HG03439 (cell line): ENCODE data around the gene CHST13.

Source experiments
- ATAC-seq: cut with Tn5 transposase; IDR thresholded peaks from one replicate; pipeline ENCODE4 v1.9.1; 2021; ENCODE audit warnings: mild to moderate bottlenecking, moderate library complexity; ENCODE audit not compliant: unreplicated experiment

CHST13 gene, protein sequence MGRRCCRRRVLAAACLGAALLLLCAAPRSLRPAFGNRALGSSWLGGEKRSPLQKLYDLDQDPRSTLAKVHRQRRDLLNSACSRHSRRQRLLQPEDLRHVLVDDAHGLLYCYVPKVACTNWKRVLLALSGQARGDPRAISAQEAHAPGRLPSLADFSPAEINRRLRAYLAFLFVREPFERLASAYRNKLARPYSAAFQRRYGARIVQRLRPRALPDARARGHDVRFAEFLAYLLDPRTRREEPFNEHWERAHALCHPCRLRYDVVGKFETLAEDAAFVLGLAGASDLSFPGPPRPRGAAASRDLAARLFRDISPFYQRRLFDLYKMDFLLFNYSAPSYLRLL

DNA sequence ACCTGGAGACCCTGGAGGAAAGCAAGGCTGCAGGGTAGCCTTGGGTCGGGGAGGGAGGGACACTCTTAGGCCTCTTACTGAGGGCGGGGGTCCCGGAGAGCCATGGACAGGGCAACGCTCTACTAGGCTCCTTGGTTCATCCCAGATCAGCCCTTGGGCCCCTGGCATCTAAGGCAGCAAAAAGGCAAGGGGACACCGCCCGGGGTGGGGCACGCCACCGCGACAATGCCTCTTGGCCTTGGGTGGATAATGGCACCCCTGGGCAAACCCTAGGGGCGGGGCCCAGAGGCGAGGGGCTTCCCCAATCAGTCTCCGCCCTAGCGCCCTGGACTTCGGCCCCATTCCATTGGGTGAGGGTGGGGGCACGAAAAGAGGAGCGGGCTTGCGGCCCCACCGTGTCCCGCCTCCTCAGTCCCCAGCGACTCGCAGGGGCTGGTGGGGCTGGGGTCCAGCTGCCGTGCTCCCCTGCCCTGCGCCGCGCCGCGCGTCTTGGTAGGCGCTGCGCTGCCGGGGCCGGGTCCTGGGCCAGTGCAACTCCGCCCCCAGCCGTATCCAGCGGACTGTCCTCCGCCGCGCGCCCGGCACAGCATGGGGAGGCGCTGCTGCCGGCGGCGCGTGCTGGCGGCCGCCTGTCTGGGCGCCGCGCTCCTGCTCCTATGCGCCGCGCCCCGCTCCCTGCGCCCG, at the start of gene CHST13:
Gene CHST13 (plus strand): TSS at position 411 of the 684 bp plus-strand sequence. CDS start 178 bp downstream, at position 589.
- ATAC-seq, result no peak

DNA sequence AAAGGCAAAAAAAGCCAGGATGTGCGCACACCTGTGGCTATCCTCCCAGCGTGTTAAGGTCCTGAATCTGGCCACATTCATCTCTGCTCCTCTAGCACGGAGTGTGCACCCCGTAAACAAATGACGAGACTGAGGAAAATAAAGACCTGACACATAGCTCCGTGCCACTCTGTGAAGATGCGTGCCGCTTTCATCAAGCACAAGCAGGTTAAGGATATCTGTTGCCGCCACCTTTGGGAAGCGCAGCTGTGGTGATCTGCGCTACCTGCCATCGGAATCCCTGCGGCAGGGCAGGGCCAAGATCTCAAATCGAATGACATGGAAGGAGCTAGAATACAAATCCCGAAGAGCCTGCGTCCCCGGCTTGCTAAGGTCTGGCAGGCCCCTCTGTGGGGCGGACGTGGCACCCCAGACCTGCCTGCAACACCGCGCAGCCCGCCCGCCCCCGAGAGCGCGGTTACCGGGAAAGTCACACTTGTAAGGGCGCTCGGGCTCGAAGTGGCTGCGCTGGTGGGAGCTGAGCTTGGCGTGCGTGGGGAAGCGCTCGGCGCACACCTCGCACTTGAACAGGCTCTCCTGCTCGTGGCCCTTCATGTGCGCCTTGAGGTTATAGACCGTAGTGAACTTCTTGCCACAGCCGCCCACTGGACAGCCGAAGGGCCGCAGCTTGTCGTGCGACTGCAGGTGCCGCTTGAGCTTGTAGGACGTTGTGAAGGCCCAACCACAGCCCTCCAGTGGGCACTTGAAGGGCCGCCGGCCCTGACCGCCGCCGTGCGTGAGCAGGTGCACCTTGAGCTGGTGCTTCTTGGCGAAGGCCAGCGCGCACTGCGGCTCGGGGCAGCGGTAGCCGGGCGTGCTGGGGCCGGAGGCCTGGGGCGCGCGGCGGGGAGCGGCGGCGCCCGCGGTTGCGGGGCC, 49.2 kb upstream of the CHST13 start:
- peak; percentile 29 for ATAC-seq

DNA sequence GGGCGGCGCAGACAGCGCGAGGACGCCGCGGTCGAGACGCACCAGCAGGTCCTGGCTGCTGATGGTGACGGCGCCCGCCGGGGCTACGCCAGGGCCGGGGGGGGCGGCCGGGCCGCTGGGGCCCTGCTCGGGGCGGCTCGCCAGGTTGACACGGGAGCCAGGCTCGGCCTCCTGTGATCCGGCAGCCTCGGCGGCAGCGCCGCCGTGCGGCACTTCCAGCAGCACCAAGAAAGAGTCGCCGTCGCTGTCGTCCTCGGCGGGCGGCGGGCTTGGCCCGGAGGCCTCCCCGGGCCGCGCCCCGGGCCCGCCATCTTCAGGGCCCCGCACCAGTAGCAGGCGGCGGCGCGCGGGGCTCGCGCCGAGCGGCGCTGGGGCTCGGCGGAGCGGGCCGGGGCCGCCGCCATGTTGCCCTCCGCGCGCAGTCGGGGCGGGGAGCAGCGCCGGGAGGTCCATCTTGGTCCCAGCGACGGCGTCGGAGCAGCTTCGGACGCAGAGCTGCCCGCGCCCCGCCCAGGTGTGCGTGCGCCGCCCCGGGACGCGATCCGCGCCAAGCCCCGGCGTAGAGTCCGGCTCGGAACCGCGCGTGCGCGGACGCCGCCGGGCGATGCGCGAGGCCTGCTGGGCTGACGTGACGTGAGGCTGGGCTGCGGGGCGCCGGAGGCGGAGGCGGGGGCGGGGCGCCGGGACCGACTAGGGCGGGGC, 48.4 kb upstream of the CHST13 start, which contains the start of gene ZXDC:
Gene ZXDC (minus strand): TSS at position 479 of the 702 bp plus-strand sequence. CDS start 26 bp downstream, at position 453.
- peak; percentile 84 for ATAC-seq

DNA sequence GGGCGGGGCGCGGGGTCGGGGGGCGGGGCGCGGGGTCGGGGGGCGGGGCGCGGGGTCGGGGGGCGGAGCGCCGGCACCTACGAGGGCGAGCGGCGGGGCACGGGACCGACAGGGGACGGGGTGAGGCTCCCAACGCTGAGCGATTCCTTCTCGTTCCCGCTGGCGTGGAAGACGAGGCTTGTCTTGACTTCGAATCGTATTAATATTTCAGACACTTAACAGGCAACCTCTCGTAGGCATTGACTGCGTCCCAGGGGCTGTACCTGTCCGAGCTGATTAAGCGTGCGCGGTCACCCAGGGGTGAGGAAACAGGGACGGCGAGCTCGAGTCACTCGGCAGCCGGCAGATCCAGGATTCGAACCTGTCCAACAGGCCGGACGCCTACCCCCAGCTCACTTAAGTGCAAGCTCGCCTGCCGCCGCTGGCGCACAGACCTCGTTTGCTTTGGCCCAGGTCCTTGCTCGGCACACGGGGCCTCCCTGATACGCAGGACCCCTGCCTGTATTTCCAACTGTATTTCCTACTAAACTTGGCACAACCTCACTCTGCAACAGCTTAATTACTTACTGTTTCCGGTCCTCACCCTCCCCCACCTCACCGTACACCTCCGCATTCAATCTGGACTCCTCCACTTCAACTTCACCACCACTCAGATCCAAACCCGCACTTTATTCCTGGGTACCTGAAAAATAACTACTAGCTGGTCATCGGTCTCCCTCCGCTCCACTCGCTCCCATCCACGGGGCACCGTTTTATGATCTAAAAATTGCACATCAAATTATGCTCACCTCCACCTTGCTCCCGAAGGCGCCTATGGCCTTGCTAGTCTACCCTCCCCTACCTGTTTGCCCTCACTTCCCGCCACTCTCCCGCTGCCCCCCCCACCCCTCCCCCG, 47.5 kb upstream of the CHST13 start:
- ATAC-seq, result peak; percentile 25

DNA sequence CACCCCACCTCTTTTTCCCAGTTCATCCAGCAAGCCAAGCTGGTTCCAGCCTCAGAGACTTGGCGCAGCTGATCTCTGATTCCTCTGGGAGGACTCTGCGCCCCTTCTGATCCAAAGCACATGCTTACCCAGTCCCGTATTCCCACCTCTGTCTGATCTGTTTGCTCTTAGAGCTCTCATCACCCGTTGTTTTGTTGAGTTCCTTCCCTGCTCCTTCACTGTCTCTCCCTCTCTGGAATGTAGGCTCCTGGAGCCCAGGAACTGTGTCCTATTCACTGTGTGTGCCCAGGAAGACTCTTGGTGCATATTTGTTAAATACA, 46.9 kb upstream of the CHST13 start:
- no peak for ATAC-seq

DNA sequence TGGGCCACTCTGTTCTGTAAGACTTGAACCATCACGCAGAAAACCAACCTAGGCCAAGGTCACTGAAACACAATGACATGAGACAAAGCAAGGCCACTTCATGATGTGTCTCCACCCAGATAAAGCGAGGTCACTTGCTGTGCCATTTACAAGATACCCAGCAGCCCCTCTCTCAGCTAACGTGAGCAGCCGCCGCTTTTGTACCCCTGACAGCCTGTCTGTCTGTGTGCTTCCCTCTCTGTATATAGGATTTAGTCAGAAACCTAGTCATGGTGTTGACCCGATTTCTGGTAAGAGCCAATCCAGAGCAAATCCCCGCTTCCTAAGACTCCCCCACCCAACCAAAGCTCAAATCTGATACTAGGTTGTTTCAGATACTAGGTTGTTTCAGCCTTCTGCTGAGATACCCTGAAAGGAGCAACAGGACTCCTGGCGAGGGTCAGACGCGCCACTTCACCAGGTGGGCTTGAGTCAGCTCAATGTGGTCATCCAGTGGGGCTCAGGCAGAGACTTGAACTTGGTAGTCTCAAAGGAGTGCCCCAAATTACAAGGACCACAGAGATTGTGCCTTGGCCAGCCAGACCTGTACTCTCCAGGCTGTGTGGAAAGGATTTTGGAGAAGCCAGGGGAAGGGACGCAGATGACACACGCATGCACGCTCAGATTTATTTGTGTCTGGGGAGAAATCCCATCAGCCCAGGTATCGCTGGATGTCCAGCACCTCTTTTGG, 45.2 kb upstream of the CHST13 start:
- ATAC-seq, result no peak

DNA sequence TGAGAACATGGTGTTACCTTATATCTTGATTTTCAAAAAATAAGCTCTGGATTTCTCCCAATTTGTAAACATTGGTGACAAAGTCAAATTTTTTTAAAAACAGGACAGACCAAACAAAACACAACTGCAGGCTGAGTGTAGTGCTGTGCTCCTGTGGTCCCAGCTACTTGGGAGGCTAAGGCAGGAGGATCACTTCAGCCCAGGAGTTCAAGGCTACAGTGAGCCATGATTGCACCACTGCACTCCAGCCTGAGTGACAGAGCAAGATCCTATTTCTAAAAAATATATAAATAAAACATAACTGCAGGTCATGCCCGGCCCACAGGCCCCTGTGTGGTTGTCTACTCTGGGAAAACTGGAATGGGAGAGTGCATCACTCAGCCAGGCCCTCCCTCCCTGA, 44.3 kb upstream of the CHST13 start:
- no peak for ATAC-seq

DNA sequence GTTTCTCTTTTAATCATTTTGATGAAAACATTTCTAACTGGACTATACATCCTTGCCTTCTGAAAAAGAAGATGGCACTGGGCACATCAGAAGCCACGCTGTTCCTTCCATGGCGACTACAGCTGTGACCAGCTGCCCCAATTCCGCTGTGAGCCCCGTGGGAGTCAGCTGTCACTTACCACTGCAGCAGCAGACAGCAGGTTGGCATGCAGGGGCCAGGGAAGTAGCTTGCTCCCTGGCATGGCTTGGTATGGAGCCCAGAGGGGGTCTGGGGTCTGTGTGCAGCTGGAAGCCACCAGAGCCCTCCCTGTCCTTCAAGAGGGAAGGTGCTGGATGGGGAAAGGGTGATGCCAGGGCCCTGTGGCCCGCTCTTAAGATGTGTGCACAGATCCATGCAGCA, 43.7 kb upstream of the CHST13 start:
- ATAC-seq, result no peak

DNA sequence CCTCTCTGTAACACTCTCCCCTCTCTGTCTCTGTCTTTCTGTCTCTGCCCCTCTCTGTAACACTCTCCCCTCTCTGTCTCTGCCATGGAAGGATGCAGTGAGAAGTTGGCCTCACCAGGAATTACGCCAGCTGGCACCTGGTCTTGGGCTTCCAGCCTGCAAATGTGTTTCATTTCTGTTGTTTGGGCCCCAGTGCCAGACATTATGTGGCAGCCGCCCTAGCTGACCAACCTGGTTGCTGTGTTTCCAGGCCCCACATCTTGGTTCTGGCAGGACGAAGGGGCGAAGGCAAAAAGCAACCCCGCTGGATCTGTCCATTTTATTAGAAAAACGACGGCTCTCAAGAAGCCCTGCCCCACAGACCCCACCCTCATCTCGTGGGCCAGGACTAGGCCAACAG, 43.1 kb upstream of the CHST13 start:
- ATAC-seq, result no peak

DNA sequence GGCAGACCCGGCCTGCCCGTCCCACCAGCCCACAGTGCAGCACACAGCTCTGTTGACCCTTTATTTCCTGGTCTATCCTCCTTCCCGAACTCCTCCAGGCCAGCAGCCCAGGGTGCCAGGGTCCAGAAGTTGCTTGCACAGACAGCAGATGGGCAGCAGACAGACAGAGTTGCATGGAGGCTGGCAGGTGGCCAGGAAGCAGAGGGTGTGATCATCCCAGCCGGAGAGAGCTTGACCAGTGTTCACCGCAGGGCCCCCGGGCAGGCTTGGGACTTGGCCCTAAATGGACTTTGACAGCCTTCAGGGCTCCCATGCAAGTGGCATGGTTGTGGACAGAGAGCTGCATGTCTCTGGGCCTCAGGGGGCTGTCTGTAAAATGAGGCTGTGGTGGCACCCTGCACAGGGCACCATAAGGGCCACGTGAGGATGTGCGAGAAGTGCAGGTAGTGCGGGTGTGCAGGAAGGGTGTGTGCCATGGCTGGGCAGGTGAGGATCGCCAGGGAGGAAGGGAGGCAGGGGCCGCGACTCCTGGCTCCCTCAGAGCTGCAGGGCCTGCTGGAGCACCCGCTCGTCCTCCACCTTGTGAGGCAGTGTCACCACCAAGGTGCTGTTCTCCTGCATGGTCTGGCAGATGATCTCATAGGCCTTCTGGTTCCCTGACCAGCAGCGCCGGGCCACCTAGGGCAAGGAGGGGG, 42.0 kb upstream of the CHST13 start:
- ATAC-seq, result no peak

DNA sequence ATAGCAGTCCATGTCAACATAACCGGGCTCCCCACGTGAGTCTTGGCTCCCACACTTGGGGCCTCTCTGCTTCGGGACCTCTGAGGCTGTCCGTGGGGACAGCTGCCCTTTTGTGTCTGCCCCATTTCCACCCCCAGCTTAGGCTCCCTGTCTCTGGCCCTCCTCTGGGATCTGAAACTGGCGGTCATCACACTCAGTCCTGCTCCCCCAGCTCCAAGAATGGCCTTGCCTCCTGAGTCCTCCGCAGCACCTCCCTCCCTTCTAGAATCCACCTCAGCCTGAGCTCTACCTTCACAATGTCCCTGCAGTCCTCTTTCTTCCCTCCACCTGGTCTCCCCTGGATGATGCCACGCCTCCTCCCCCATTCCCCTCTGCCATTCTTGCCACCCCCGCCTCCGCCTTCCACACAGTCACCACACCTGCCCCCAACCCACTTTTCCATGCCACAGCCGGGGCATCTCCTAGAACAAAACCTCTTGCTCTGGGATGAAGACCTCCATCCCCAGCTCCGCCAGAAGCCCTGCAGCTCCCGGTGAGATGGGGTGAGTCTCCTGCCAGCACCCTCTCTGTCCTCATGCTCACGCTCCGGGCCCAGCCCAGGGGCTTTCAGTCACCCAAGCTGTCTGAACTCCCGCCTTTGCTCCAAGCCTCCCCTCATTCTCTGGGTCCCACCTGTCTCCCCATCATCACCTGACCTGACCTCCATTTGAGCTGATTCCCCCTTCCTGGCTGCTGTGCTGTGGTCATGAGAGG, 41.3 kb upstream of the CHST13 start:
- no peak for ATAC-seq

DNA sequence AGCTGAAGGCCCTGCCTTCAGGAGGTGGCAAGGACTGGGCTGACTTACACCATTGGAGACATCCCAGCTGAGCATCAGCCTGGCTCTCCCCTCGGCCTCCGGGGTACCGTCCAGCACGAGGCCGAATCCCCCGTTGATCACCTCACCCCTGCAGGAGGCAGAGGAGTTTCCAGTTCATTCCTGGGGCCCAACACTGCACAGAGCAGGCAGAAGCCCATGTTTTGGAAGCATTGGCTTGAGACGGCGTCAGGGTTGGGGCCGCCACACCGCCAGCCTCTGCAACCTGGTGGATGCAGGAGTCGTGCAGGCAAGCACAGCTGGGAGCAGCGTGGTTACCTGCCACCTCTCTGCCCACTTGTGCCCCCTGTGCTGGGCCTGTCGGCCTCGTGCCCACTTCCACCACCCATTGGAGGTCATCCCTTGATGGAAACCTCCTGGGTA, 40.6 kb upstream of the CHST13 start:
- ATAC-seq, result no peak

DNA sequence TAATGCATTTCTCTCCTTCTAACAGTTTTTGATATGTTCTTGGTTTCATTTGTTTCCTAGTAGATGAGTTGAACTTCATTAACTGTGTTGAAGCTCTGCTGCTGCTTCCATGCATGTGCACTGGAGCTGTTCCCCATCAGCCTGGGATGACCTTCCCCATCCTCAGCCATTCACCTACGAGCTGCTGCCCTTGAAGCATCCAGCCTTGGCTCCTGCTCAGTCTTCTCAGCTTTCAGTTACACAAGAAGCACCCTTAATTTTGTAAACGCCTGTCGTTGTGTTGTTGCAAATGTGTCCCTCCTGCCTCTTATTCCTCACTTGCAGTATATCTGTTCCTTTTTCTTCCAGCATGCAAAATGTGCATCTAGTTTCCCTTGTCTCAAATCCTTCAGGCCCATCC, 39.8 kb upstream of the CHST13 start:
- no peak for ATAC-seq

DNA sequence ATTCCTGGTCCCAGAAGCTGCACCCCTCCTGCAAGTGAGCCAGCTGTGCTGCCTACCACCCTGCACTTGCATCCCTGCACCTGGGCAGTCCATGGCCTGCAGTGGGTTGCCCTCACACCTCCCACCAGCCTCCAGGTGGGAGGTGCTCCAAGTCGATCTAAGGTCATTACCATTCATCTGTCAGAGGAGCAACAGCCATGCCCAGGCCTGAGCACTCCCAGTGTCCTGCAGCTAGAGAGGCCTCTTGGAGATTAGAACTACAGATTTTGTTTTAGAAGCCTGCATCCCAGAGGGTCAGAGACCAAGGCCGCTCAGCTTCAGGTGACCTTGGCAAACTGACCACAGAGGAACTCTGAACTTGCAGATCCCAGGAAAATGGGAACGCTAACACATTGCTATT, 39.3 kb upstream of the CHST13 start:
- ATAC-seq, result no peak

DNA sequence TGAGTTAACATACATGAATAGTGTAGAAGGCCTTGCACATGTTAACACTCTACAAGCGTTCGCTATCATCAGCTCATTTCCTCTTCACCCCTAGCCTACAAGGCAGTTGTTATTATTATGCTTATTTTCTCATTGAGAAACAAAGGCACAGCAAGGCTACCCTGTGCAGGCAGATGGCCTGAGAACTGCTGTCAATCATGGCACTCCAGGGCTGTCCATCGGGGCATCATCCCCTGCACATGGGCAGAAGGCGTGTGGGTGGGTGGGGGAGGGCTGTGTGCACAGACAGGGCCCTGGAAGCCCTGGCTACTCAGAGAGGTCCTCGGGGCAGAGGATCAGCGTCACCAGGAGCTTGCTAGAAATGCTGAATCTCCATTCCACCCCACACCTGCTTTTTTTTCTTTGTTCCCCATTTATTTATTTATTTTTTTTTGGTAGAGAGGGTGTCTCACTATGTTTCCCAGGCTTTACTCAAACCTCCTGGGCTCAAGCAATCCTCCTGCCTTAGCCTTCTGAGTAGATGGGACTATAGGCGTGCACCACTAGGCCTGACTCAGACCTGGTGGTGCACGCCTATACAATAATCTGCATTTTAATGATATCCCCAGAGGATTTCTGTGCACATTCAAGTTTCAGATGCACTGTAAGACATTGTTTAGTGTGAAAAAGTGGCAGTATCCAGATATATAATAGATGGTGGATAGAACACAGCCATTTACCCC, 38.6 kb upstream of the CHST13 start:
- no peak for ATAC-seq

DNA sequence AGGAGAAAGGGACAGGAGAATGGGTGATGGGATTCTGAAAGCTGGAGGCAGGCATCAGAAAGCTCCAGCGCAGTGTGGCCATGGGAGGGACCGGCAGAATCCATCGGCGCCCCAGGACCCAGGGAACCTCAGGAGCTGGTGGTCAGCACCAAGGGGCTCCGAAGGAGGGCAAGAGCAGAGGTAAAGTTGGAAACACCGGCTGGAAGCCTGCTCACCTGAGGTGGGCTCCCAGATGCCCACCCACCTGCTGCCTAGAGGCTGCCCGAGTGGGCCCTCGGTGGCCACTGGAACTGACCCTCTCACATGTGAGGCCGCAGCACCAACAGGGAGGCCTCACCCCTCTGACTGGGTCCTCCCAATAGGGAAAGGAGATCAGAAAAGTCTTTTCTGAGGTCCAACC, 38.0 kb upstream of the CHST13 start:
- no peak for ATAC-seq

DNA sequence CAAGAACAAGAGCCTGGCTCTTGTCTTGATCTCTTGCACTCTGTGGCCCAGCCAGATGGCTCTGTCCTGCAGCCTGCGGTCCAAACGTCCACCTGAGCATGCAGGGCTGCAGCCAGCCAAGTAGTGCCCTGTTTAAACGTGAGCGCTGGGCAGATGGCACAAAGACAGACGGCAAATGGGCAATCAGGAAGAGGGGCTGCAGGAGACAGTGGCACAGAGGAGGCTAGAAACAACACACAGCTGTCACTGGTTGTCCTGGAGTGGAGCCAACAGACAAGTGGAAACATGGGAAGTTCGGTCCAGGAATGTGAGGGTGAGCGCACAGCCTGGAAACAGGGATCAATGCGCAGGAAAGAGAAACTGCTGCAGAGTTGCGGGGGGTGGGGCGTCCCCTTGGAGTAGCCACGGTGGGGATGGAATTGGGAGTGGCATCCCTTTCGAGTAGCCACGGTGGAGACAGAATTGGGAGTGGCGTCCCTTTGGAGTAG, 37.6 kb upstream of the CHST13 start:
- no peak for ATAC-seq
